ENCODE measurements around the gene CLDN7. TPM values are rescaled to one million over a fixed set of nuclear protein-coding genes. Genes with fewer than 3 reads are reported as not detected.
A peak's percentile ranks its signal among the peaks of the same experiment; 100 is the strongest.

CLDN7 gene
- total RNA-seq, 2 experiments from 2014 or later: 1.5 to 1.7 TPM

DNA sequence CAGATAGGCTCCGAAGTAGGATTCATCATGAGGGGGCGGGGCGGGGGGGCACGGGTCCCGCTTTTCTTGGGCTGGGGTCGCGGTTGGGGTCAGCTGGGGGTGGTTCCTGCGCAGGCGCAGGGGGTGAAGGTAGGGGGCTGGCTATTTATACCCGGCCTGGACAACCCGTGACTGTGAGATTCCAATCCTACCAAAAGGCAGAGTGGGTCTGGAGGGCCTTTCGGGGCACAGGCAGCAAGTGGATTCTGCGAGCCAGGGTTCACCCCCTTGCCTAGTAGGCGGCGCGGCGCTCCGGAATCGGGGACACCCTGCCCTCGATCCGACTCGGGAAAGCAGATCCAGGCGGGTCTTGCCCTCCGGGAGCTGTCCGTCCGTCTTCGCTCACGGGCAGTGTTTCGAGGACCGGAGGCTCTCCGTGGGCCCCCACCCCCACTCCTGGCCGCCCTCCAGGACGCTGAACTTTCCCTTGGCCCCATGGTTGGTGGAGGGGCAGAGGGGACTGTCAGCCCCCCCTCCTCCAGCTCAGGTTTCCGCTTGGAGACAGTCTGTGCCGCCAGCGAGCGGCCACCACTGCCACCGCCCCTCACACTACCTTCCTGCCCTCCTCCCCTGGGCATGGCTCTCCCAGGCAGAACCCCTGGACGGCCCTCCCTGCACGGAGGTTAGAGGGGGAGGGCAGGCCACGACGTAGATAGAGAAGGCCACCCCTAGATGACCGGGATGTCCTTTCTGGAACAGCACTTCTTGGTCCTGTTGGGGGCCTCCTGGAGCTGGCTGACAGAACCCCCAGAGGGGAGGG, 19.9 kb upstream of the CLDN7 start:
- no peak overlapping the region for H3K27ac Mint-ChIP-seq
- DNase-seq (no peak), ATAC-seq (no peak)
- ChIA-PET CTCF (interaction anchor here (0.9 to 10.3 kb wide), 8 partner anchors 10 to 435 kb away, joined by 3 to 144 read pairs (median 5); partner anchors contain the start of gene DNAH2), POLR2A (interaction anchor here (0.7 to 2.6 kb wide), 12 partner anchors 8 to 405 kb away, joined by 3 to 15 read pairs (median 4); partner anchors contain the start of genes GPS2 and TP53)
- intact Hi-C loops (cut with micrococcal nuclease): loop anchor here (2.0 kb wide), 1 partner anchor 13 kb away; the partner anchor contains the start of gene YBX2
- no peak for TF ChIP-seq CTCF (IDR thresholded peaks at IDR 0.05)
- no peaks in the 10 kb centered on the region for H3K36me3 Mint-ChIP-seq (ENCODE audit: low read depth)
- no peaks in the 10 kb centered on the region for H3K9me3 Mint-ChIP-seq
- peaks cover 16% of the 10 kb centered on the region for H3K27me3 Mint-ChIP-seq
- peak overlapping the region; percentile 73 for H3K4me3 Mint-ChIP-seq
- H3K4me1 Mint-ChIP-seq (ENCODE audit: low read depth): peaks cover 19% of the 10 kb centered on the region

DNA sequence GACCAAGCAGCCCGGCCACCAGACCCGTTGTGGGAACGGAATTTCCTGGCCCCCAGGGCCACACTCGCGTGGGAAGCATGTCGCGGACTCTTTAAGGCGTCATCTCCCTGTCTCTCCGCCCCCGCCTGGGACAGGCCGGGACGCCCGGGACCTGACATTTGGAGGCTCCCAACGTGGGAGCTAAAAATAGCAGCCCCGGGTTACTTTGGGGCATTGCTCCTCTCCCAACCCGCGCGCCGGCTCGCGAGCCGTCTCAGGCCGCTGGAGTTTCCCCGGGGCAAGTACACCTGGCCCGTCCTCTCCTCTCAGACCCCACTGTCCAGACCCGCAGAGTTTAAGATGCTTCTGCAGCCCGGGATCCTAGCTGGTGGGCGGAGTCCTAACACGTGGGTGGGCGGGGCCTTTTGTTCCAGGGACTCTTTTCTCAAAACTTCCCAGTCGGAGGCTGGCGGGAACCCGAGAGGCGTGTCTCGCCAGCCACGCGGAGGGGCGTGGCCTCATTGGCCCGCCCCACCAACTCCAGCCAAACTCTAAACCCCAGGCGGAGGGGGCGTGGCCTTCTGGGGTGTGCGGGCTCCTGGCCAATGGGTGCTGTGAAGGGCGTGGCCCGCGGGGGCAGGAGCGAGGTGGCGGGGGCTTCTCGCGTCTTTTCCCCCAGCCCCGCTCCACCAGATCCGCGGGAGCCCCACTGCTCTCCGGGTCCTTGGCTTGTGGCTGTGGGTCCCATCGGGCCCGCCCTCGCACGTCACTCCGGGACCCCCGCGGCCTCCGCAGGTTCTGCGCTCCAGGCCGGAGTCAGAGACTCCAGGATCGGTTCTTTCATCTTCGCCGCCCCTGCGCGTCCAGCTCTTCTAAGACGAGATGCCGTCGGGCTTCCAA, 19.0 kb upstream of the CLDN7 start, which contains the start of gene SLC2A4:
TSS of gene SLC2A4 (plus strand) at position 645 of the 879 bp plus-strand sequence. CDS start at position 862, 217 bp downstream.
- intact Hi-C loops (cut with micrococcal nuclease): loop anchor here (2.0 kb wide), 1 partner anchor 13 kb away; the partner anchor contains the start of gene YBX2
- CTCF ChIA-PET: interaction anchor here (0.7 to 10.3 kb wide), 11 partner anchors 11 to 436 kb away, joined by 3 to 144 read pairs (median 6); partner anchors contain the start of genes ACAP1, DNAH2 and TMEM95
- Mint-ChIP-seq H3K9me3 (no peaks in the 10 kb centered on the region), H3K27ac (peak within 1 kb of the TSS; percentile 57), H3K4me3 (peak within 1 kb of the TSS; percentile 73), H3K27me3 (peaks cover 16% of the 10 kb centered on the region), H3K36me3 (ENCODE audit: low read depth) (no peaks in the 10 kb centered on the region), H3K4me1 (ENCODE audit: low read depth) (peaks cover 19% of the 10 kb centered on the region)
- DNase-seq (peak; percentile 94), ATAC-seq (peak; percentile 85)
- POLR2A ChIA-PET: interaction anchor here (0.5 to 2.6 kb wide), 14 partner anchors 9 to 155 kb away, joined by 3 to 15 read pairs (median 4); partner anchors contain the start of gene ACAP1
- no peak for TF ChIP-seq CTCF (IDR thresholded peaks at IDR 0.05)

DNA sequence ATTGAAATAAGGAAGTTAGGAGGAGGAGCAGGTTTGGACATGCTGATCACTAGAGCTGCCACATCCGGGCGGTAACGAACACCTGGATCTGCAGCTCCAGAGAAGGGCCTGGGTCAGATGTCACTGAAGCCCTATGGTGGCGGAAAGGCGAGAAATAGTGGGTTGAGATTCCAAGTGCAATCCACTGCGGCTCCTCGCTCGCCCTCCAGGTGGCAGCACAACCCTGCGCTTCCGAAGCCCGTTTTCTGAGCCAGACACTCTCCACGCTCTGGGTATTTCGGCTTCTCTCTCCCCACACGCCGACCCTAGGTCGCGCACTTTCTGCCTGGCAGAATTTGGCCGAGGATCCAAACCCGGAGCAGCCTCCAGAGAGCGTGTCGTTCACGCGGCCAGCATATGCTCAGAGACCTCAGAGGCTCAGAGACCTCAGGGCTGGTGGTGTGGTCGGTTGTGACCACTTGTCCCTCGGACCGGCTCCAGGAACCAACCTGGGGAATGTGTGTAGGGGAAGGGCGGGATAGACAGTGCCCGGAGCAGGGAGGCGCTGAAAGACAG, 18.3 kb upstream of the CLDN7 start:
- intact Hi-C loops (cut with micrococcal nuclease): loop anchor here (2.0 kb wide), 1 partner anchor 14 kb away; the partner anchor contains the start of gene YBX2
- Mint-ChIP-seq H3K4me1 (ENCODE audit: low read depth) (peaks cover 19% of the 10 kb centered on the region), H3K4me3 (peak overlapping the region; percentile 73), H3K9me3 (no peaks in the 10 kb centered on the region), H3K27me3 (peaks cover 16% of the 10 kb centered on the region), H3K27ac (peak overlapping the region; percentile 34), H3K36me3 (ENCODE audit: low read depth) (no peaks in the 10 kb centered on the region)
- ChIA-PET CTCF (interaction anchor here (0.5 to 10.3 kb wide), 14 partner anchors 10 to 437 kb away, joined by 3 to 144 read pairs (median 5); partner anchors contain the start of genes DNAH2, FXR2 and TMEM95), POLR2A (interaction anchor here (0.5 to 2.6 kb wide), 12 partner anchors 9 to 347 kb away, joined by 3 to 15 read pairs (median 4); partner anchors contain the start of genes ACAP1, GABARAP and SAT2)
- DNase-seq (peak; percentile 92), ATAC-seq (peak; percentile 85)
- peak; percentile 79 for TF ChIP-seq CTCF (IDR thresholded peaks at IDR 0.05)

DNA sequence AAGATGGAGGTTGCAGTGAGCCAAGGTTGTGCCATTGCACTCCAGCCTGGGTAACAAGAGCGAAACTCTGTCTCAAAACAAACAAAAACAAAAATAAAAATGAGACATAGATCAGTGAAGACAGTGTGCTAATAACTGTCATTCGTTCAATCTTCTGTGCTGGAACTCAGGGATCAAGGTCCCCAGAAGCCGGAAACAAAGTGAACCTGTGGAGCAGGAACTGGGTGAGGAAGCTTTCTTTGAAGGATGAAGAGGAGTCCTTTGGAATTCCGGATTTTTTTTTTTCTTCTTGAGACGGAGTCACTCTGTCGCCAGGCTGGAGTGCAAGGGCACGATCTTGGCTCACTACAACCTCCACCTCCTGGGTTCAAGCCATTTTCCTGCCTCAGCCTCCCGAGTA, 17.2 kb upstream of the CLDN7 start:
- POLR2A ChIA-PET: no interaction called here
- H3K36me3 Mint-ChIP-seq (ENCODE audit: low read depth): no peaks in the 10 kb centered on the region
- peaks cover 19% of the 10 kb centered on the region for H3K4me1 Mint-ChIP-seq (ENCODE audit: low read depth)
- intact Hi-C loops (cut with micrococcal nuclease): no loop called here
- no peak overlapping the region for H3K4me3 Mint-ChIP-seq
- DNase-seq: no peak
- CTCF ChIA-PET: interaction anchor here (2.8 to 10.3 kb wide), 2 partner anchors 19 to 76 kb away, joined by 8 to 144 read pairs; partner anchors contain the start of gene TMEM95
- ATAC-seq: no peak
- H3K27ac Mint-ChIP-seq: no peak overlapping the region
- no peak for TF ChIP-seq CTCF (IDR thresholded peaks at IDR 0.05)
- peaks cover 16% of the 10 kb centered on the region for H3K27me3 Mint-ChIP-seq
- H3K9me3 Mint-ChIP-seq: no peaks in the 10 kb centered on the region
